ENCODE measurements around the gene GATAD2B.
"Not testable (repeated sequence)": the region's sequence is repeated elsewhere in the genome, so short reads cannot be mapped to it uniquely, and the experiment has no call there.

The GATAD2B gene

DNA sequence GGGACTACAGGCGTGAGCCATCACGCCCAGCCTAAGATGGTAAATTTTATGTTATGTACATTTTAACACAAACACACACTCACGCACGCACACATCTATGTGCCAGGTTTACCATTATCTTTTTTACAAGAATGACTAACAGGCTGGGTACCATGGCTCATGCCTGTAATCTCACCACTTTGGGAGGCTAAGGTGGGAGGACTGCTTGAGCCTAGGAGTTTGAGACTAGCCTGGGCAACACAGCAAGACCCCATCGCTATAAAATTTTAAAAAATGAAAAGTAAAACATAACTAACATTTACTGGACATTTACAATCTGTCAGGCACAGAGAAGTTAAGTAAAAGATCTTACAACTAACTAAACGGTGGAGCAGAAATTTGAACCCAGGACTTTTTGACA, 14.7 kb downstream of the GATAD2B start:
- no peaks in the 10 kb centered on the region for H3K9me2 ChIP-seq (ENCODE audit: low read depth, low read length)
- H3K4me2 ChIP-seq (ENCODE audit: low read length), result no peak overlapping the region
- H4K20me1 ChIP-seq (ENCODE audit: insufficient read depth, low read length), result 0 out of 2 replicates have a peak, but pooled peaks cover 5% of the 10 kb centered on the region
- H3K27me3 ChIP-seq (ENCODE audit: insufficient read depth, low read length), result no peaks in the 10 kb centered on the region
- TF ChIP-seq, protein P1, sequence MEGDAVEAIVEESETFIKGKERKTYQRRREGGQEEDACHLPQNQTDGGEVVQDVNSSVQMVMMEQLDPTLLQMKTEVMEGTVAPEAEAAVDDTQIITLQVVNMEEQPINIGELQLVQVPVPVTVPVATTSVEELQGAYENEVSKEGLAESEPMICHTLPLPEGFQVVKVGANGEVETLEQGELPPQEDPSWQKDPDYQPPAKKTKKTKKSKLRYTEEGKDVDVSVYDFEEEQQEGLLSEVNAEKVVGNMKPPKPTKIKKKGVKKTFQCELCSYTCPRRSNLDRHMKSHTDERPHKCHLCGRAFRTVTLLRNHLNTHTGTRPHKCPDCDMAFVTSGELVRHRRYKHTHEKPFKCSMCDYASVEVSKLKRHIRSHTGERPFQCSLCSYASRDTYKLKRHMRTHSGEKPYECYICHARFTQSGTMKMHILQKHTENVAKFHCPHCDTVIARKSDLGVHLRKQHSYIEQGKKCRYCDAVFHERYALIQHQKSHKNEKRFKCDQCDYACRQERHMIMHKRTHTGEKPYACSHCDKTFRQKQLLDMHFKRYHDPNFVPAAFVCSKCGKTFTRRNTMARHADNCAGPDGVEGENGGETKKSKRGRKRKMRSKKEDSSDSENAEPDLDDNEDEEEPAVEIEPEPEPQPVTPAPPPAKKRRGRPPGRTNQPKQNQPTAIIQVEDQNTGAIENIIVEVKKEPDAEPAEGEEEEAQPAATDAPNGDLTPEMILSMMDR (IDR thresholded peaks at IDR 0.05; ENCODE audit: low read length), result no peak
- TF ChIP-seq EZH2 (IDR thresholded peaks at IDR 0.05; ENCODE audit: borderline replicate concordance, low read length), result no peak
- H3K9ac ChIP-seq (ENCODE audit: low read length), result no peak overlapping the region
- H3F3A ChIP-seq (ENCODE audit: insufficient read depth, low read length), result no peaks in the 10 kb centered on the region
- H3K79me2 ChIP-seq (ENCODE audit: insufficient read depth, low read length), result peaks cover 90% of the 10 kb centered on the region
- no peak overlapping the region for H3K27ac ChIP-seq (ENCODE audit: low read depth, low read length, poor library complexity, severe bottlenecking)
- peaks cover 33% of the 10 kb centered on the region for H3K36me3 ChIP-seq (ENCODE audit: insufficient read depth, low read length)
- H2AFZ ChIP-seq (ENCODE audit: low read length), result no peak overlapping the region
- no peaks in the 10 kb centered on the region for H3K9me3 ChIP-seq (ENCODE audit: low read length)
- no peak overlapping the region for H3K4me3 ChIP-seq (ENCODE audit: low read depth, low read length, poor library complexity, severe bottlenecking)
- no peaks in the 10 kb centered on the region for H3K4me1 ChIP-seq (ENCODE audit: insufficient read depth, low read length, severe bottlenecking)

GRCh38 chr1:153907134-153907533, 15.6 kb downstream of the GATAD2B start:
- H3K79me2 ChIP-seq (ENCODE audit: insufficient read depth, low read length), result peaks cover 90% of the 10 kb centered on the region
- H3K9me2 ChIP-seq (ENCODE audit: low read depth, low read length), result no peaks in the 10 kb centered on the region
- no peak overlapping the region for H3K27ac ChIP-seq (ENCODE audit: low read depth, low read length, poor library complexity, severe bottlenecking)
- TF ChIP-seq, protein P1 (IDR thresholded peaks at IDR 0.05; ENCODE audit: low read length), result no peak
- TF ChIP-seq EZH2 (IDR thresholded peaks at IDR 0.05; ENCODE audit: borderline replicate concordance, low read length), result no peak
- H3K9ac ChIP-seq (ENCODE audit: low read length), result no peak overlapping the region
- H3F3A ChIP-seq (ENCODE audit: insufficient read depth, low read length), result no peaks in the 10 kb centered on the region
- no peaks in the 10 kb centered on the region for H3K27me3 ChIP-seq (ENCODE audit: insufficient read depth, low read length)
- no peaks in the 10 kb centered on the region for H3K9me3 ChIP-seq (ENCODE audit: low read length)
- H3K4me2 ChIP-seq (ENCODE audit: low read length), result no peak overlapping the region
- H4K20me1 ChIP-seq (ENCODE audit: insufficient read depth, low read length), result 0 out of 2 replicates have a peak, but pooled peaks cover 5% of the 10 kb centered on the region
- no peaks in the 10 kb centered on the region for H3K4me1 ChIP-seq (ENCODE audit: insufficient read depth, low read length, severe bottlenecking)
- H3K36me3 ChIP-seq (ENCODE audit: insufficient read depth, low read length), result peaks cover 34% of the 10 kb centered on the region
- no peak overlapping the region for H2AFZ ChIP-seq (ENCODE audit: low read length)
- no peak overlapping the region for H3K4me3 ChIP-seq (ENCODE audit: low read depth, low read length, poor library complexity, severe bottlenecking)

- H3K79me2 ChIP-seq (ENCODE audit: insufficient read depth, low read length), result peaks cover 85% of the 10 kb centered on the region
- no peaks in the 10 kb centered on the region for H3K4me1 ChIP-seq (ENCODE audit: insufficient read depth, low read length, severe bottlenecking)
- no peak overlapping the region for H3K4me2 ChIP-seq (ENCODE audit: low read length)
- H3K4me3 ChIP-seq (ENCODE audit: low read depth, low read length, poor library complexity, severe bottlenecking), result no peak overlapping the region
- H3K36me3 ChIP-seq (ENCODE audit: insufficient read depth, low read length), result peaks cover 34% of the 10 kb centered on the region
- no peaks in the 10 kb centered on the region for H3K9me3 ChIP-seq (ENCODE audit: low read length)
- no peaks in the 10 kb centered on the region for H3K27me3 ChIP-seq (ENCODE audit: insufficient read depth, low read length)
- TF ChIP-seq EZH2 (IDR thresholded peaks at IDR 0.05; ENCODE audit: borderline replicate concordance, low read length), result no peak
- TF ChIP-seq, protein P1 (IDR thresholded peaks at IDR 0.05; ENCODE audit: low read length), result no peak
- H3F3A ChIP-seq (ENCODE audit: insufficient read depth, low read length), result no peaks in the 10 kb centered on the region
- H2AFZ ChIP-seq (ENCODE audit: low read length), result no peak overlapping the region
- H4K20me1 ChIP-seq (ENCODE audit: insufficient read depth, low read length), result 0 out of 2 replicates have a peak, but pooled peaks cover 5% of the 10 kb centered on the region
- no peaks in the 10 kb centered on the region for H3K9me2 ChIP-seq (ENCODE audit: low read depth, low read length)
- H3K9ac ChIP-seq (ENCODE audit: low read length), result no peak overlapping the region
- no peak overlapping the region for H3K27ac ChIP-seq (ENCODE audit: low read depth, low read length, poor library complexity, severe bottlenecking)
Measured at GRCh38 chr1:153906396-153906795, 16.4 kb downstream of the GATAD2B start.

- not testable (repeated sequence) for H3K4me1 ChIP-seq (ENCODE audit: insufficient read depth, low read length, severe bottlenecking); H3K4me3 ChIP-seq (ENCODE audit: low read depth, low read length, poor library complexity, severe bottlenecking); H3K9ac ChIP-seq (ENCODE audit: low read length); H3K27ac ChIP-seq (ENCODE audit: low read depth, low read length, poor library complexity, severe bottlenecking); H3K9me3 ChIP-seq (ENCODE audit: low read length); H3K4me2 ChIP-seq (ENCODE audit: low read length); H3K9me2 ChIP-seq (ENCODE audit: low read depth, low read length); H4K20me1 ChIP-seq (ENCODE audit: insufficient read depth, low read length); H2AFZ ChIP-seq (ENCODE audit: low read length); H3K27me3 ChIP-seq (ENCODE audit: insufficient read depth, low read length); H3F3A ChIP-seq (ENCODE audit: insufficient read depth, low read length)
- peaks cover 36% of the 10 kb centered on the region for H3K36me3 ChIP-seq (ENCODE audit: insufficient read depth, low read length)
- peaks cover 85% of the 10 kb centered on the region for H3K79me2 ChIP-seq (ENCODE audit: insufficient read depth, low read length)
Measured at GRCh38 chr1:153905908-153906307, 16.9 kb downstream of the GATAD2B start.

Measured in OCI-LY1 (cell line).